Measurements from ENCODE around the gene STARD7. TPM values are rescaled to one million over a fixed set of nuclear protein-coding genes. Genes with fewer than 3 reads are reported as not detected.

Gene STARD7
- total and polyA plus RNA-seq, 9 of the 15 experiments (the other 6 are each of a cell fraction or from before 2014, with no cell fraction given) = 90.9 to 196 (median 145) TPM

DNA sequence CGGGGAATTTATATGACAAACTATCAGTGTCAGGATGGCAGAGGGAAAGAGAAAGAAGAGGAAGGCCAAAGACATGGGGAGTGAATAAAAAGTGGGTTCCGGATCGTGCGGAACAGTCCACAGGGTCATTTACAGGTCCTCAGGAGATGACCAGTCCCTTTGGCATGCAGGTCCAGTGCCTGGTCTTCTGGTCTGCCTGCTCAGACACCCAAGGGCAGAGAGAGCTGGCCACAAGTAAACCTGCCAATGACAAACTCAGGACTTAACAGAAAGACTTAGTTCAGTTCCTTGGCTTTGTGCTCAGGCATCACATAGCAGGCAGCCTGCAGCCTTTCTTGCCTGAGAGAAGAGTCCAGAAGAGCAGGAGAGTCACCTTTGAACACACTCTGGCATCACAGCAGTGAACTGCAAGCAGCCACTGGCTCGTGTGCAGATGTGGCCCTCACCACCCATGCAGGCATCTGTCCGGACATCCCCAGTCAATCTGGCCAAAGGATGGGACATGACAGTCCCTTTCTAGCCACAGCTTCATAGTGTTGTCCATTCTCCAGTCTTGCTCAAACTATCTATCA lies 43.2 kb upstream of the STARD7 start (continued):
- no peak for TF ChIP-seq ZHX1 (conservative IDR thresholded peaks at IDR 0.05; ENCODE audit: low read length)
- TF ChIP-seq KDM4B (IDR thresholded peaks at IDR 0.05; ENCODE audit: borderline replicate concordance in 2 of 2, low read depth in 1 of 2) = no peak
- TF ChIP-seq PCBP2 (IDR thresholded peaks at IDR 0.05; ENCODE audit: low read depth, low read length, poor library complexity, severe bottlenecking) = no peak
- TF ChIP-seq ZNF354B (CRISPR knock-in tag; IDR thresholded peaks at IDR 0.05) = no peak
- TF ChIP-seq, protein P1, sequence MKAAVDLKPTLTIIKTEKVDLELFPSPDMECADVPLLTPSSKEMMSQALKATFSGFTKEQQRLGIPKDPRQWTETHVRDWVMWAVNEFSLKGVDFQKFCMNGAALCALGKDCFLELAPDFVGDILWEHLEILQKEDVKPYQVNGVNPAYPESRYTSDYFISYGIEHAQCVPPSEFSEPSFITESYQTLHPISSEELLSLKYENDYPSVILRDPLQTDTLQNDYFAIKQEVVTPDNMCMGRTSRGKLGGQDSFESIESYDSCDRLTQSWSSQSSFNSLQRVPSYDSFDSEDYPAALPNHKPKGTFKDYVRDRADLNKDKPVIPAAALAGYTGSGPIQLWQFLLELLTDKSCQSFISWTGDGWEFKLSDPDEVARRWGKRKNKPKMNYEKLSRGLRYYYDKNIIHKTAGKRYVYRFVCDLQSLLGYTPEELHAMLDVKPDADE (conservative IDR thresholded peaks at IDR 0.05; ENCODE audit: control insufficient read depth, low read depth, low read length) = no peak
- no peak for TF ChIP-seq ZKSCAN1 (IDR thresholded peaks at IDR 0.05; ENCODE audit: low read depth, low read length)
- TF ChIP-seq BRF1 (IDR thresholded peaks at IDR 0.05; ENCODE audit: borderline replicate concordance, extremely low read depth, insufficient read length) = no peak
- TF ChIP-seq GTF3C2 (IDR thresholded peaks at IDR 0.05; ENCODE audit: borderline replicate concordance, extremely low read depth, insufficient read length) = no peak
- TF ChIP-seq SNIP1 (IDR thresholded peaks at IDR 0.05; ENCODE audit: low read depth) = no peak

Measured in K562 (cell line).